Measurements from ENCODE around the gene C20orf141.

C20orf141 gene

DNA sequence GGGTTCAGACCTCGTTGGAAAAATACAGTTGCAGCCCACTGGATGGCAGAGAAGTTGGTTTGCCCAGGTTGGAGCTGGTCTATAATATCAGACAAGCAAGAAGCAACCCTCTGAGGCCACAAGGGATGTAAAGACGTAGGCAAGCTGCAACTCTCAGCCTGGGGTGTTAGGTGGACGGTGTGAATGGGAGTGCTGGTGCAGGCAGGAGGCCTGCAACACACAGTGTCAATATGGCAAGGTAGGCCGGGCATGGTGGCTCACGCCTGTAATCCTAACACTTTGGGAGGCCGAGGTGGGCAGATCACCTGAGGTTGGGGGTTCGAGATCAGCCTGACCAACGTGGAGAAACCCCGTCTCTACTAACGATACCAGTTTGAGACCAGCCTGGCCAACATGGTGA is 36.3 kb downstream of the C20orf141 start:
- DNase-seq, result no peak

- DNase-seq, result no peak
Observed at GRCh38 chr20:2858591-2858990, 43.8 kb downstream of the C20orf141 start.

DNA sequence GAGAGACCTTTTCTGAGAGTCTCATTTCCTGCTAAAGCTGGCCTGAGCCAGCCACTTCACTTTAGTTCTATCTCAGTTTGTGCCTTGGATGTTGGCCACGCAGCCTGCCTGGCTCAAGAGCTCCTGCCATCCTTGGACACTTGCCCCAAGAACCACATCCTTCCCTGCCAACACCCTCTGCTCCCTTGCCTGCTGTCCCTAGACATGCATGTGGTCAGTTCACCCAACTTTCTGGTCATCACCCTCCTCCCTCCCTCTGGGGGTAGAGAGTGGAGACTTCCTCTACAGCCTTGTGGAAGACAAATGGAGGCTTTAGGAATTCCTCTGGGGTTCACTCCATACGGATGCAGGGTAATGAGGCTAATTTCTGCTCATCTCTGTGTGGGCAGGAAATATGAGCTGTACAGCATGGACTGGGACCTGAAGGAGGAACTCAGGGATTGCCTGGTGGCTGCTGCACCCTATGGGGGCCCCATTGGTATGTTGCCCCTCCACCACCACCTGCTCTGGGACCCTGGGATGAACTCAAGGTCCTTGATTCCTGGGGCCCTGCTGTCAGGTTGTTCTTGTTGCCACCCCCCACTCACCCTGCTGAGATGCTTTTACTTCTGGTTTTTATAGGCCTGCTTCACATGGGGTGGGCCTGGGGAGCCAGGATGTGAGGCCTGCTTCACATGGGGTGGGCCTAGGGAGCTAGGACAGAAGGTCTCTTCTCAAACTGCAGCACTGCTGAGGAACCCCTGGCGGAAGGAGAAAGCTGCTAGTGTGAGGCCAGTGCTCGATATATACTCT is 44.7 kb downstream of the C20orf141 start:
- no peak for DNase-seq

- DNase-seq, result no peak
Observed at GRCh38 chr20:2864626-2865025, 49.8 kb downstream of the C20orf141 start.

DNA sequence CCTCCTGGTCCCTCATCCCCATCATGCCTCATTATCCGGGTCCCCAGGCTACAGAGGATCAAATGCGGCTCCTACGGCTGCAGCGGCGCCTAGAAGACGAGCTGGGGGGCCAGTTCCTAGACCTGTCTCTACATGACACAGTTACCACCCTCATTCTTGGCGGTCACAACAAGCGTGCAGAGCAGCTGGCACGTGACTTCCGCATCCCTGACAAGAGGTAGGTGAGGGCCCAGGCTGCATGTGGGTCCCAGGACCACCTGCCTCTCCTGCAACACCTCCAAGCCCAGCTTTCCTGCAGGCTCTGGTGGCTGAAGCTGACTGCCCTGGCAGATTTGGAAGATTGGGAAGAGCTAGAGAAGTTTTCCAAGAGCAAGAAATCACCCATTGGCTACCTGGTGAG is 50.3 kb downstream of the C20orf141 start:
- DNase-seq, result no peak
